8988T (cell line): Measurements from ENCODE around the gene LRP1.

Source experiments
- DNase-seq: peaks from one replicate; pipeline ENCODE4 v3.0.0; 2011

Gene LRP1

GRCh38 chr12:57198329-57198728 is 70.0 kb downstream of the LRP1 start:
- DNase-seq: no peak

GRCh38 chr12:57199191-57199590 is 70.9 kb downstream of the LRP1 start:
- no peak for DNase-seq

GRCh38 chr12:57200497-57200896 is 72.2 kb downstream of the LRP1 start:
- no peak for DNase-seq

DNA sequence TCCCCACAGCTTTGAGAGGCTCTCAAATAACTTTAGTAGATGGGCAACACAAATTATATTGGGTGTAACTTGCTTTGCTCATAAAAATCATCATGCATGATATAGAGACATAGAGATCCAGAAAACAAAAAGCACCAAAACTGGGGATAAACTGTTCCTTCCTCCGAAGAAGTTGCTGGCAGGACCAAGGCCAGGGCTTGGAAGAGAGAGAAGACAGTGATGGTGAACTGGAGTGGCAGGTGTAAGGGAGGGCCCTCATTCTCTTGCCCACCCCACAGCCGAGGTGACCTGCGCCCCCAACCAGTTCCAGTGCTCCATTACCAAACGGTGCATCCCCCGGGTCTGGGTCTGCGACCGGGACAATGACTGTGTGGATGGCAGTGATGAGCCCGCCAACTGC is 72.9 kb downstream of the LRP1 start:
- no peak for DNase-seq

DNA sequence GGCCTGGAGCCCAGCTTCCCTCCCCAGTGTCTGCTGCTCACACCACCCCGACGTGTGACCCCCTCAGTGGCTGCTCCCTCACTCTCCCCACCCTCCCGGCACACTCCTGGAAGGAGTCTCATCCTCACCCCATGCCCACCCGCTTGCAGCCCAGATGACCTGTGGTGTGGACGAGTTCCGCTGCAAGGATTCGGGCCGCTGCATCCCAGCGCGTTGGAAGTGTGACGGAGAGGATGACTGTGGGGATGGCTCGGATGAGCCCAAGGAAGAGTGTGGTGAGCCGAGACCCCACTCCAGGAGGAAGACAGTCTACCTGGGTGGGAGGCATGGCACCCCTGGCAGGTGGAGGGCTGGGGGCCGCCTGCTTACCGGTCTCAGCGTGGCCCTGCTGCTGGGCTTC is 73.3 kb downstream of the LRP1 start:
- DNase-seq: no peak

DNA sequence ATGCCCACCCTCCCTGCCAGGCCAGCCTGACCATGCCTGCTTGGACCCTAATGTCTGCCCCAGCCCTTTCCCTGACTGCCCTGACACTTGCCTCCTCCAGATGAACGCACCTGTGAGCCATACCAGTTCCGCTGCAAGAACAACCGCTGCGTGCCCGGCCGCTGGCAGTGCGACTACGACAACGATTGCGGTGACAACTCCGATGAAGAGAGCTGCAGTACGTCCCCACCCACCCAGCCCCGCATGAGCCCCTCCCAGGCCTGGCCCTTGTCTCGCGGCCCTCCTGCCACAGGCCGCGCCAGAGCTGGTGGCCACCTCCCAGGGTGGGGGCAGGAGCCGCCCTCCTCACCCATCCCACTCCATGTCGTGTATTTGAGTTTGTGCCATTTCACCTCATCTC is 74.0 kb downstream of the LRP1 start:
- no peak for DNase-seq

DNA sequence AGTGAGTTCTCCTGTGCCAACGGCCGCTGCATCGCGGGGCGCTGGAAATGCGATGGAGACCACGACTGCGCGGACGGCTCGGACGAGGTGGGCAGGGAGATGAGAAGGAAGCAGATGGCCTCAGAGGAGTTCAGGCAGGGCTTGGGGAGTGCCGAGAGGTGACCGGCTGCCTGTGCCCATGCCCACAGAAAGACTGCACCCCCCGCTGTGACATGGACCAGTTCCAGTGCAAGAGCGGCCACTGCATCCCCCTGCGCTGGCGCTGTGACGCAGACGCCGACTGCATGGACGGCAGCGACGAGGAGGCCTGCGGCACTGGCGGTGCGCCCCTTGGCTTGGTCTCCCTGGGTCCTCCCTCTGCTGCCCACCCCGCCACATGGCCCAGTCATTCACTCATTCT is 74.9 kb downstream of the LRP1 start:
- no peak for DNase-seq

- no peak for DNase-seq
Observed at GRCh38 chr12:57203791-57204190, 75.5 kb downstream of the LRP1 start.

DNA sequence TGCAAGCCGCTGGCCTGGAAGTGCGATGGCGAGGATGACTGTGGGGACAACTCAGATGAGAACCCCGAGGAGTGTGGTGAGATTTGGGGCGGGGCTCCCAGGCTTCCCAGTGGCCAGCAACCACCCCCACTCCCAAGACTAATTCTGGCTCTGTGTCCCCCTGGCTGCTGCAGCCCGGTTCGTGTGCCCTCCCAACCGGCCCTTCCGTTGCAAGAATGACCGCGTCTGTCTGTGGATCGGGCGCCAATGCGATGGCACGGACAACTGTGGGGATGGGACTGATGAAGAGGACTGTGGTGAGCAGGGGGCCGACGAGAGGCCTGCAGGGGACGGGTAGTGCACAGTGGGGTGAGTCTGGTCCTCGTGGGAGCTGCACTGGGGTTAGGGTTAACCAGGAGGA is 76.2 kb downstream of the LRP1 start:
- no peak for DNase-seq

DNA sequence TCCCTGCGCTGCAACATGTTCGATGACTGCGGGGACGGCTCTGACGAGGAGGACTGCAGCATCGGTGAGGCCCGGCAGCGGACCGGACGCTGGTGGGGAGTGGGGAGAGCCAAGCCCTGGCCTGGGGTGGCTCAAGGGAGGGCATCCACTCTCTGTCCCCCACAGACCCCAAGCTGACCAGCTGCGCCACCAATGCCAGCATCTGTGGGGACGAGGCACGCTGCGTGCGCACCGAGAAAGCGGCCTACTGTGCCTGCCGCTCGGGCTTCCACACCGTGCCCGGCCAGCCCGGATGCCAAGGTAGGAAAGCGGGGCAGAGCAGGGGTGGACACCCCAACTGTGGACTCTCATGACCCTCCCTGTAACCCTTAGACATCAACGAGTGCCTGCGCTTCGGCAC is 76.9 kb downstream of the LRP1 start:
- no peak for DNase-seq

- DNase-seq: no peak
Observed at GRCh38 chr12:57205931-57206330, 77.6 kb downstream of the LRP1 start.

DNA sequence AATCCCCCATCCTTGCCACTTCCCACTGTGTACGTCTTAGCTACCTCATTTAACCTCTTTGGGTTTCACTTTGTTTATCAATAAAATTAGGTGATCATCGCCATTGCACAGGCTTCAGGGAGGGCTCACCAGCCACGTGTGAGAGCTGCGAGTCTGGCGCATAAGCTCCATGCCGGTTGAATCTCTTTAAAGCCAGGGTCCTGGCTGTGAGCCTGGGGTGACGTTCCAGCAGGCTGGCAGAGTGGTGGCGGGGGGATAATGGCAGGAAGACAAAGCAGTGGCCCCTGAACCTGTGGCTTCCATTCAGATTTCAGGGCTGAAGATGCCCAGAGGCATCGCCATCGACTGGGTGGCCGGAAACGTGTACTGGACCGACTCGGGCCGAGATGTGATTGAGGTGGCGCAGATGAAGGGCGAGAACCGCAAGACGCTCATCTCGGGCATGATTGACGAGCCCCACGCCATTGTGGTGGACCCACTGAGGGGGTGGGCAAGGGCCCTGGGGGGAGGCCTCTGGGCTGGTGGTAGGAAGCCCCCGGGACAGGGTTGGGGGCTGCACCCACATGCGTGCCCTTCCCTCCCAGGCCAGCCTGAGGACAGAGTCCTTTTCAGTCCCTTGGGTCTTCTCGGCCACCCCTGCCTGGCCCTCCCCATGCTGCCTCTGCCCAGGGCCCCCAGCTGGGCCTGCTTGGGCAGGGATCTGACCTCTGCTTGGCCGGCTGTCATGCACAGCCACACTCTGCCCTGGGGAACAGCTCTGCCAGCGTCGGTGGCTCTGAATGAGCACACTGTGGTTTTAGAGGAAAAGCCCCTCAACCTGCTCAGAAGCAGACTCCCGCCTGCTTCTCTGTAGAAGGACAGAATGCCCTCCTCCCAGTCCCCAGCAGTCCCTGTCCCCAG is 79.7 kb downstream of the LRP1 start:
- no peak for DNase-seq

DNA sequence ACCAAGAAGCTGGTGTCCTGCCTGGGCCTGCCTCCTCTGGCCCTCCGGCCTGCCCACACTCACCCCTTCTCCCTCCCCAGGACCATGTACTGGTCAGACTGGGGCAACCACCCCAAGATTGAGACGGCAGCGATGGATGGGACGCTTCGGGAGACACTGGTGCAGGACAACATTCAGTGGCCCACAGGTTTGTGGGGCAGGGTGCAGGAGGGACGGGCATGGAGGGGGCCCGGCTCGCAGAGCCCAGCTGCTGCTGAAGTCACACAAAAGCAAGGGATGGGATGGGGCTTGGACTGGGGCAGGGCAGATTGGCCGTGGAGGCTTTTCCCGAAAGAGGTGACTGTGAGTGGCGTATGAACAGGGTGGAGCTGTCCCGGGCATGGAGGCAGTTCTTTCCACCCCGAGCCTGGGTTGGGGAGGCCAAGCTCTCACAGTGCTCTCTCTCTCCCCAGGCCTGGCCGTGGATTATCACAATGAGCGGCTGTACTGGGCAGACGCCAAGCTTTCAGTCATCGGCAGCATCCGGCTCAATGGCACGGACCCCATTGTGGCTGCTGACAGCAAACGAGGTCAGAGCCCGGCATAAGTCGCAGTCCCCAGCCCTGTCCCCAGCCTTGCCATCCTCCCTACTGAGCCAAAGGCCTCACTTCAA is 80.5 kb downstream of the LRP1 start:
- DNase-seq: no peak

- no peak for DNase-seq
Observed at GRCh38 chr12:57209916-57210315, 81.6 kb downstream of the LRP1 start.

GRCh38 chr12:57210461-57210860 is 82.2 kb downstream of the LRP1 start:
- DNase-seq: no peak

GRCh38 chr12:57210926-57211692 is 82.8 kb downstream of the LRP1 start:
- DNase-seq: no peak

DNA sequence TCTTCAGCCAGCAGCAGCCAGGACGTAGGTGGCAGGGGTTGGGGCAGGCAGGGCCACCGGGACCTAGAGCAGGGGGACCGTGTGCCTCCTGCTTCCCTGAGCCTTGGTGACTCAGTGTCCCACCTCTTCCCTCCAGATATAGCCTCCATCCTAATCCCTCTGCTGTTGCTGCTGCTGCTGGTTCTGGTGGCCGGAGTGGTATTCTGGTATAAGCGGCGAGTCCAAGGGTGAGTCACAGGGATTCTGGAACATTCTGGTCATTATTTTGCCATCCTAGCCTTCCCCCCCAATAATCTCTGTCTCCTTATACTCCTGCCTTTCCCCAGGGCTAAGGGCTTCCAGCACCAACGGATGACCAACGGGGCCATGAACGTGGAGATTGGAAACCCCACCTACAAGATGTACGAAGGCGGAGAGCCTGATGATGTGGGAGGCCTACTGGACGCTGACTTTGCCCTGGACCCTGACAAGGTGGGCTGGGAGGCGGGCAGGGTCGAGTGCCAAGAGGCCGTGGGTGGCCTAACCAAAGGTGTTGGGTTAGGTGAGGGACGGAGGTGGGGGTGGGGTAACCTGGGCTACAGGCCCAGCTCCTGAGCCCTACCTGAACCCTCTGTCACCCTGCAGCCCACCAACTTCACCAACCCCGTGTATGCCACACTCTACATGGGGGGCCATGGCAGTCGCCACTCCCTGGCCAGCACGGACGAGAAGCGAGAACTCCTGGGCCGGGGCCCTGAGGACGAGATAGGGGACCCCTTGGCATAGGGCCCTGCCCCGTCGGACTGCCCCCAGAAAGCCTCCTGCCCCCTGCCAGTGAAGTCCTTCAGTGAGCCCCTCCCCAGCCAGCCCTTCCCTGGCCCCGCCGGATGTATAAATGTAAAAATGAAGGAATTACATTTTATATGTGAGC is 83.8 kb downstream of the LRP1 start:
- DNase-seq: no peak

DNA sequence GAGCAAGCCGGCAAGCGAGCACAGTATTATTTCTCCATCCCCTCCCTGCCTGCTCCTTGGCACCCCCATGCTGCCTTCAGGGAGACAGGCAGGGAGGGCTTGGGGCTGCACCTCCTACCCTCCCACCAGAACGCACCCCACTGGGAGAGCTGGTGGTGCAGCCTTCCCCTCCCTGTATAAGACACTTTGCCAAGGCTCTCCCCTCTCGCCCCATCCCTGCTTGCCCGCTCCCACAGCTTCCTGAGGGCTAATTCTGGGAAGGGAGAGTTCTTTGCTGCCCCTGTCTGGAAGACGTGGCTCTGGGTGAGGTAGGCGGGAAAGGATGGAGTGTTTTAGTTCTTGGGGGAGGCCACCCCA is 84.4 kb downstream of the LRP1 start:
- DNase-seq: no peak

GRCh38 chr12:57213058-57213715 is 84.9 kb downstream of the LRP1 start:
- peak; percentile 98 for DNase-seq

DNA sequence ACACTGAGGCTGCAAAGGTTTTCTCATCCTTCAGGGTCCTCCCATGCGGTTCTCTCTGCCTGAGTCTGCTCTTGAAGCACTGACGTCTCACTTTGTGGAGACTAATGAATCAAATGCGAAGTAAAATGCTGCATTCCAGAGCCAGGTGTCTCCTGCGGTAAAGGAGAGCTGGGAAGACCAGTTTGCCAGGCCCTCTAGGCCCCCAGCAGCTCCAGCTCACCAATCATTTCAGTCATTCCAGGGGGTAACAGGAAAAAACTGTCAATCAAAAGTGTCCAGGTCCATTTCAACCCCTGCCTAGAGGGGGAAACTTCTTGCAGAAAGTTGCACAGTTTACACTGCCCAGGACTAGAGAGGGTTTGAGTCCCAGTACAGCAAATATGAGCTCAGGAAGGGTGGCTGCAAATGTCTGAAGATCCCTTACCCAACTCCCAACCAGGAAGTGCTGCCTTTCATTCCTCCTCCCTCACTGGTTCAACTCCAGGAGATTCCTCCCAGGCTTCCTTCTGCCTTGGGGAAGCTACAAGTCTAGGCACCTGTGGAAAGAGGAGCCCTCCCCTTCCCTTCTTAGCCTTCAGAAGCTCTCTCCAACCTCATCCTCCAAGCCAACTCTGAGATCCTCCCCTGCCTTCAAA is 85.6 kb downstream of the LRP1 start:
- DNase-seq: no peak

GRCh38 chr12:57214398-57214781 is 86.1 kb downstream of the LRP1 start:
- peak; percentile 89 for DNase-seq

GRCh38 chr12:57215065-57215464 is 86.8 kb downstream of the LRP1 start:
- DNase-seq: no peak
